DMS153 treated with DMSO at 0.1 percent for 48 hours (cell line): ENCODE measurements around the gene PILRB.
"Not testable (repeated sequence)": the region's sequence is repeated elsewhere in the genome, so short reads cannot be mapped to it uniquely, and the experiment has no call there.

ENCODE experiments used
- DNase-seq: peaks from one replicate; lab custom pipeline; 2025; ENCODE audit not compliant: unreplicated experiment; lab: John Stamatoyannopoulos, UW

PILRB gene

GRCh38 chr7:100373870-100374598 is 16.1 kb downstream of the PILRB start:
- not testable (repeated sequence) for DNase-seq

GRCh38 chr7:100374601-100375000 is 16.7 kb downstream of the PILRB start:
- no peak for DNase-seq

- no peak for DNase-seq
Measured at GRCh38 chr7:100376066-100376465, 18.1 kb downstream of the PILRB start.

- no peak for DNase-seq
Measured at GRCh38 chr7:100378114-100378755, 20.3 kb downstream of the PILRB start.

GRCh38 chr7:100380196-100380595 is 22.3 kb downstream of the PILRB start:
- DNase-seq, result no peak

GRCh38 chr7:100381531-100382233 is 23.8 kb downstream of the PILRB start:
- not testable (repeated sequence) for DNase-seq

- DNase-seq, result not testable (repeated sequence)
Measured at GRCh38 chr7:100382234-100382853, 24.4 kb downstream of the PILRB start.

GRCh38 chr7:100384628-100385294 is 26.8 kb downstream of the PILRB start:
- no peak for DNase-seq

- no peak for DNase-seq
Measured at GRCh38 chr7:100386940-100387339, 29.0 kb downstream of the PILRB start.

GRCh38 chr7:100387695-100388094 is 29.8 kb downstream of the PILRB start:
- DNase-seq, result no peak

GRCh38 chr7:100389437-100390088 is 31.6 kb downstream of the PILRB start:
- DNase-seq, result no peak

GRCh38 chr7:100390286-100391009 is 32.5 kb downstream of the PILRB start:
- DNase-seq, result no peak

- DNase-seq, result no peak
Measured at GRCh38 chr7:100393233-100393905, 35.5 kb downstream of the PILRB start.

GRCh38 chr7:100394077-100394476 is 36.2 kb downstream of the PILRB start:
- no peak for DNase-seq

- no peak for DNase-seq
Measured at GRCh38 chr7:100396421-100396982, 38.6 kb downstream of the PILRB start.

GRCh38 chr7:100397315-100398081 is 39.6 kb downstream of the PILRB start:
- DNase-seq, result no peak

GRCh38 chr7:100398239-100398638 is 40.3 kb downstream of the PILRB start:
- no peak for DNase-seq

- DNase-seq, result no peak
Measured at GRCh38 chr7:100400041-100400440, 42.1 kb downstream of the PILRB start.
